Measurements from ENCODE around the gene SLC22A31. TPM values are rescaled to one million over a fixed set of nuclear protein-coding genes. Genes with fewer than 3 reads are reported as not detected.

Gene SLC22A31
- total and polyA plus RNA-seq, 2 experiments from 2014 or later = 2.1 to 13.8 TPM

DNA sequence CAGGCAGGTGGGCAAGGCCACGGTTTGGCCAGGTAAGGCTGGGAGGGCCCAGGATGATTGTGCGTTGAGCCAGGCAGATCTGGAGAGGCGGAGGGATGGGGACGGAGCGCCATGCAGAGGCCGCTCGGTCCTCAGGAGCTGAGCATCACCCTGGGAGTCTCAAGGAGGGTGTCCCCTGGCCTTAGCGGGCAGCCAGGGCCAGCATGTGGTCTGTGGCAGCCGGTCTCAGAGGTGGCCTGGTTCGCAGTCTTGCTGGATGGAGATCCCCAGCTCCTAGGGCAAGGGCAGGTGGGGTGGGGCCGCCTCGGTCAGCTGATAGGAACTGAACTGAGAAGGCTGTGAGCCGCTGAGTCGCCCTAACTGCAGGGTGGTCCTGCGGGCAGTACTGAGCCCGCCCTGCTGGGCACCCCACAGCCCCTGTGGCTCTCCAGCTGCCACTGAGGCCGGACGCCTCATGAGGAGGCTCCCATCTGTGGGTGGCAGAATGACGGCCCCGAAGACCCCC, 40.4 kb downstream of the SLC22A31 start:
- Mint-ChIP-seq H3K27me3 (ENCODE audit: insufficient read depth, low read depth, poor library complexity) (peaks cover 16% of the 10 kb centered on the region), H3K36me3 (ENCODE audit: low read depth) (no peaks in the 10 kb centered on the region; the same call in 2 of the 3 replicates), H3K27ac (no peak overlapping the region), H3K9me3 (peaks cover 21% of the 10 kb centered on the region), H3K4me1 (no peaks in the 10 kb centered on the region), H3K4me3 (no peak overlapping the region)
- Histone ChIP-seq H3K79me2 (replicated peaks; ENCODE audit: insufficient read depth) (no peaks in the 10 kb centered on the region), H3K36me3 (ENCODE audit: insufficient read depth) (no peaks in the 10 kb centered on the region), H3K4me2 (no peak overlapping the region), H3F3A (replicated peaks; ENCODE audit: low read depth) (peaks cover 17% of the 10 kb centered on the region), H3K9me2 (ENCODE audit: insufficient read depth) (0 out of 2 replicates have a peak, but pooled peaks cover 6% of the 10 kb centered on the region), H2AFZ (no peak overlapping the region), H4K20me1 (replicated peaks; ENCODE audit: insufficient read depth) (no peaks in the 10 kb centered on the region; the same call in 1 of the 2 replicates), H3K4me3 (no peak overlapping the region), H3K27me3 (ENCODE audit: insufficient read depth) (no peaks in the 10 kb centered on the region), H3K27ac (ENCODE audit: low read depth) (no peak overlapping the region), H3K4me1 (ENCODE audit: insufficient read depth) (no peaks in the 10 kb centered on the region)
- no peak for TF ChIP-seq POLR2AphosphoS5 (IDR thresholded peaks at IDR 0.05; ENCODE audit: low read depth)
- no peak for TF ChIP-seq CREB1 (CRISPR knock-in tag; IDR thresholded peaks at IDR 0.05; ENCODE audit: low read depth)
- no peak for TF ChIP-seq NANOG (IDR thresholded peaks at IDR 0.05; ENCODE audit: borderline replicate concordance)
- TF ChIP-seq ZNF114 (CRISPR knock-in tag; IDR thresholded peaks at IDR 0.05) = no peak
- TF ChIP-seq CTCF (conservative IDR thresholded peaks at IDR 0.05; ENCODE audit: low read depth in 2 of 2) = no peak
- no peak for TF ChIP-seq JUNB (IDR thresholded peaks at IDR 0.05; ENCODE audit: unreplicated experiment)
- no peak for TF ChIP-seq ZNF462 (CRISPR knock-in tag; IDR thresholded peaks at IDR 0.05)
- TF ChIP-seq EZH2 (IDR thresholded peaks at IDR 0.05; ENCODE audit: low read depth, unreplicated experiment) = no peak
- TF ChIP-seq STAT1 (IDR thresholded peaks at IDR 0.05; ENCODE audit: unreplicated experiment) = no peak
- TF ChIP-seq, protein P1, sequence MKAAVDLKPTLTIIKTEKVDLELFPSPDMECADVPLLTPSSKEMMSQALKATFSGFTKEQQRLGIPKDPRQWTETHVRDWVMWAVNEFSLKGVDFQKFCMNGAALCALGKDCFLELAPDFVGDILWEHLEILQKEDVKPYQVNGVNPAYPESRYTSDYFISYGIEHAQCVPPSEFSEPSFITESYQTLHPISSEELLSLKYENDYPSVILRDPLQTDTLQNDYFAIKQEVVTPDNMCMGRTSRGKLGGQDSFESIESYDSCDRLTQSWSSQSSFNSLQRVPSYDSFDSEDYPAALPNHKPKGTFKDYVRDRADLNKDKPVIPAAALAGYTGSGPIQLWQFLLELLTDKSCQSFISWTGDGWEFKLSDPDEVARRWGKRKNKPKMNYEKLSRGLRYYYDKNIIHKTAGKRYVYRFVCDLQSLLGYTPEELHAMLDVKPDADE (IDR thresholded peaks at IDR 0.05) = no peak
- no peak for TF ChIP-seq EZH2phosphoT487 (IDR thresholded peaks at IDR 0.05; ENCODE audit: unreplicated experiment)
- TF ChIP-seq REST (IDR thresholded peaks at IDR 0.05; ENCODE audit: unreplicated experiment) = no peak
- TF ChIP-seq ZNF331 (CRISPR knock-in tag; IDR thresholded peaks at IDR 0.05; ENCODE audit: low read depth) = no peak
- no peak for ATAC-seq
- DNase-seq (ENCODE audit: low spot score) = no peak

All from GM23338 (cell line).